ENCODE results near the gene CORO7. TPM values are rescaled to one million over a fixed set of nuclear protein-coding genes. Genes with fewer than 3 reads are reported as not detected.
A peak's percentile ranks its signal among the peaks of the same experiment; 100 is the strongest.

CORO7 gene
- total RNA-seq, 4 donors from 2014 or later: 5.7 to 15.3 (median 7.2) TPM

DNA sequence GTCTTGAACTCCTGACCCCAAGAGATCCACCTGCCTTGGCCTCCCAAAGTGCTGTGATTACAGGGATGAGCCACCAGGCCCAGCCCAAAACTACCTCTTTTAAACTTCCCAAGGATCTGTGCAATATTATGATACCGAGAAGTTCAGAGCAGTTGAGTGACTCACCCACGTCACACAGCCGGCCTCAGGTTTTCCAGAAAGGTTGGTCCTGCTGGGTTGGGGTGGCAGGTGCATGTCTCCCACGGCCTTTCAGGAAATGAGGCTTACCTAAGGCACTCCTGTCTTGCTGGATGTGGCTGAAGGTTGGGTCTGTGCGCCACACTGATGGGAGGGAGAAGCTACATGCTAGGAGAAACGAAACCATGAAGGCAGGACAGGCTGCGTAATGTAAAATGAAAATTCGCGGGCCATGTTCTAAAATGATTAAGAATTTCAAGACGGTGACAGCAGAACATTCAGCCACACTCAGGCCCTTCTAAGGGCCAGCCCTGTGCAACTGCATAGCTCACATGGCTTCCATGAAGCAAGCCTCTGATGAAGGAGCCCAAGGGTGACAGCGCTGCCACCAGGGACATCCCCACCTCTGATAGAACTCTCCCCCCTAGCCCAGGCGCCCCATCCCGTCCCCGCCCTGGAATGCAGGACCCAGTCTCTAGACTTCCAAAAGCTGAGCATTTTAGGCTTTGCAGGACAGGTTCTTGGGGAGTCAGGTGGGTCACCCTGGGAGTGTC is 107.1 kb downstream of the CORO7 start:
- Histone ChIP-seq H3K27ac (no peak overlapping the region), H3K9me3 (no peaks in the 10 kb centered on the region), H3K4me1 (peaks cover 0 to 15% of the 10 kb centered on the region in 2 donors), H3K36me3 (no peaks in the 10 kb centered on the region), H3K27me3 (peaks cover 2 to 10% (median 9%) of the 10 kb centered on the region in 3 donors), H3K4me3 (no peak overlapping the region)
- intact Hi-C loops (cut with DNase I; ENCODE audit: low total_unique reads) (no loop called here), in situ Hi-C loops (cut with MboI; ENCODE audit: low sequenced_read_pairs in 4 of 4) (no loop called here)
- TF ChIP-seq CTCF (IDR thresholded peaks at IDR 0.05 in 4 of 5, conservative IDR thresholded peaks at IDR 0.05 in 1 of 5) (no peak), POLR2A (IDR thresholded peaks at IDR 0.05) (no peak)
- no peak for DNase-seq
- ATAC-seq: no peak

DNA sequence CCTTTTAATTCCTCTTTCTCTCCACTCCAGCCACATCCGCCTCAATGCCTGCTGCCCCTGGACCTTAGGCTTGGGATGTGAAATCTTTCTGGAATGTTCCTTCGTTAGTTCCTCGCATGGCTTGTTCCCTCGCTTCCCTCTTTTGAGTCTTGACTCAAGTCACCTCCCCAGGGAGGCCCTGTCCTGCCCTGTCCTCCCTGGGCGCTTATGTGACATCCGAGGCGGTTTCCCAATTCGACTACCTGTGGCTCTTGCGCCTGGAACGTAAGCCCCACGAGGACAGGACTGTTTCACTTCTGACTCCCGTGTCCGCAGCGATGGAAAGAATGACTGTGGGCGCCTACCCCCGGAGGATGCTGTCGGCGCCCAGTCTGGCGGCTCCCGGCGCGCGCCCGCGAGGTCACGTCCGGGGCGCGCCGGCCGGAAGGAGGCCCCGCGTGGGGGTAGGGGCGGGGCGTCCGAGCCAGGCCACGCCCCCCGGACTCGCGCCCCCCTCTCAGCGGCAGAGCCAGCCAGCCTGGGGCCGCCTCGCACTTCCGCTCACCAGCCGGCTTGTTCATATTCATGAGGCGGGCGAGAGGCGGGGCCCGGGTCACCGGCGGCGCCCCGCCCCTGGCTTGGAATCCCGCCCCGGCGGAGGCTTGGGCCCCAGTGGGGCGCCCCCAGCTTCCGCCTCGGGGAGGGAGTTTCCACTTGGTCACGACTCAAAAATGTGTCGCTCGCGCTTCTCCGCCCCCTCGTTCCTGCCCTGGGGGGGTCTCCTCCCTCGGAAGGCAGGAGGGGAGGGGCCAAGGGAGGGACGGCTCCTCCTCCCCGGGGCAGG is 109.0 kb downstream of the CORO7 start:
- in situ Hi-C loops (cut with MboI; ENCODE audit: low sequenced_read_pairs in 4 of 4): no loop called here
- peak overlapping the region; percentile 58 to 80 (median 65) for H3K4me3 ChIP-seq
- H3K36me3 ChIP-seq: no peaks in the 10 kb centered on the region
- intact Hi-C loops (cut with DNase I; ENCODE audit: low total_unique reads): no loop called here
- H3K9me3 ChIP-seq: no peaks in the 10 kb centered on the region
- H3K4me1 ChIP-seq: peaks cover 0 to 7% of the 10 kb centered on the region in 2 donors
- no peaks in the 10 kb centered on the region for H3K27me3 ChIP-seq
- ATAC-seq (peak; percentile 94 to 95), DNase-seq (peak; percentile 90 to 92)
- H3K27ac ChIP-seq: peak overlapping the region; percentile 82 to 88 (median 84)
- TF ChIP-seq POLR2A (IDR thresholded peaks at IDR 0.05) (peak; percentile 49 to 75), CTCF (IDR thresholded peaks at IDR 0.05 in 4 of 5, conservative IDR thresholded peaks at IDR 0.05 in 1 of 5) (no peak)

GRCh38 chr16:4306470-4307214 is 109.8 kb downstream of the CORO7 start:
- Histone ChIP-seq H3K27ac (peak overlapping the region; percentile 82 to 88 (median 84)), H3K9me3 (no peaks in the 10 kb centered on the region), H3K36me3 (no peaks in the 10 kb centered on the region), H3K4me1 (peaks cover 0 to 7% of the 10 kb centered on the region in 2 donors), H3K27me3 (no peaks in the 10 kb centered on the region), H3K4me3 (peak overlapping the region; percentile 58 to 80 (median 65))
- in situ Hi-C loops (cut with MboI; ENCODE audit: low sequenced_read_pairs in 4 of 4): no loop called here
- ATAC-seq (no peak), DNase-seq (no peak)
- no peak for TF ChIP-seq CTCF (IDR thresholded peaks at IDR 0.05 in 4 of 5, conservative IDR thresholded peaks at IDR 0.05 in 1 of 5)
- TF ChIP-seq POLR2A (IDR thresholded peaks at IDR 0.05): no peak
- intact Hi-C loops (cut with DNase I; ENCODE audit: low total_unique reads): no loop called here

Other genes with a start within 250 kb of the CORO7 start
- gene SRL, start 174.5 kb downstream of the CORO7 start, total RNA-seq: 100 to 1,000 TPM; 184 to 519 (median 364) TPM
- gene TFAP4, start 143.6 kb downstream of the CORO7 start, total RNA-seq: 1 to 10 TPM; 3.2 to 5.0 (median 4.1) TPM
- under 1 TPM in 3 of 4 donors, not detected in 1; 0.81 to 0.95 (median 0.95) TPM for gene GLIS2, start 100.5 kb downstream of the CORO7 start, total RNA-seq
- gene PAM16, start 65.3 kb downstream of the CORO7 start, total RNA-seq: 100 to 1,000 TPM; 112 to 174 (median 132) TPM
- 10 to 100 TPM in 1 of 4 donors, 1 to 10 TPM in 3; 2.4 to 12.8 (median 3.7) TPM for gene VASN, start 44.7 kb downstream of the CORO7 start, total RNA-seq
- 100 to 1,000 TPM in 2 of 4 donors, 10 to 100 TPM in 2; 94.8 to 114 (median 103) TPM for gene DNAJA3, start 9.3 kb upstream of the CORO7 start, total RNA-seq
- 10 to 100 TPM in 1 of 4 donors, 1 to 10 TPM in 3; 2.7 to 11.0 (median 9.1) TPM for gene NMRAL1, start 58.0 kb upstream of the CORO7 start, total RNA-seq
- gene HMOX2, start 59.8 kb upstream of the CORO7 start, total RNA-seq: 10 to 100 TPM; 21.7 to 30.0 (median 28.4) TPM
- gene CDIP1, start 122.2 kb upstream of the CORO7 start, total RNA-seq: 10 to 100 TPM; 23.8 to 34.2 (median 25.4) TPM
- under 1 TPM in 2 of 4 donors, not detected in 2; 0.15 to 0.59 TPM for gene C16orf96, start 139.7 kb upstream of the CORO7 start, total RNA-seq
- 10 to 100 TPM; 13.5 to 19.0 (median 15.4) TPM for gene UBALD1, start 198.3 kb upstream of the CORO7 start, total RNA-seq
- 10 to 100 TPM; 33.8 to 62.9 (median 55.0) TPM for gene MGRN1, start 208.2 kb upstream of the CORO7 start, total RNA-seq